GM23248 (cell line): ENCODE measurements around the gene SEMA3B. TPM values are rescaled to one million over a fixed set of nuclear protein-coding genes. Genes with fewer than 3 reads are reported as not detected.
"Not testable (repeated sequence)": the region's sequence is repeated elsewhere in the genome, so short reads cannot be mapped to it uniquely, and the experiment has no call there.

ENCODE experiments used
- DNase-seq: peaks from one replicate; pipeline ENCODE4 v3.0.0-alpha.2; 2015
- H2AFZ ChIP-seq: fragments of 200-600 bp; sonication (generic); 2 replicates; pipeline ENCODE4 v1.6.1; 2016; ENCODE audit warnings: antibody characterized with exemption
- H3F3A ChIP-seq: fragments of 200-600 bp; sonication (generic); 2 replicates; pipeline ENCODE4 v1.6.1; 2016; ENCODE audit warnings: mild to moderate bottlenecking, antibody characterized with exemption, mixed run types; ENCODE audit not compliant: insufficient read depth
- H3K27ac ChIP-seq: fragments of 200-600 bp; sonication (generic); 2 replicates; pipeline ENCODE4 v1.5.1; 2016; ENCODE audit warnings: mild to moderate bottlenecking
- H3K27me3 ChIP-seq: fragments of 200-600 bp; sonication (generic); replicated peaks from 2 replicates; pipeline ENCODE4 v1.6.1; 2016; ENCODE audit warnings: mild to moderate bottlenecking; ENCODE audit not compliant: insufficient read depth
- H3K36me3 ChIP-seq: fragments of 200-600 bp; sonication (generic); 2 replicates; pipeline ENCODE4 v1.6.1; 2016; ENCODE audit warnings: low read depth, mild to moderate bottlenecking
- H3K4me1 ChIP-seq: fragments of 200-600 bp; sonication (generic); 2 replicates; pipeline ENCODE4 v1.6.1; 2016; ENCODE audit warnings: mild to moderate bottlenecking; ENCODE audit not compliant: insufficient read depth
- H3K4me2 ChIP-seq: fragments of 200-600 bp; sonication (generic); one replicate; pipeline ENCODE4 v1.6.1; 2016; ENCODE audit warnings: mild to moderate bottlenecking; ENCODE audit not compliant: unreplicated experiment
- H3K4me3 ChIP-seq: fragments of 200-600 bp; sonication (generic); 2 replicates; pipeline ENCODE4 v1.5.1; 2016; ENCODE audit warnings: mild to moderate bottlenecking
- H3K79me2 ChIP-seq: fragments of 200-600 bp; sonication (generic); 2 replicates; pipeline ENCODE4 v1.6.1; 2016; ENCODE audit warnings: mild to moderate bottlenecking; ENCODE audit not compliant: insufficient read depth
- H3K9ac ChIP-seq: fragments of 200-600 bp; sonication (generic); 2 replicates; pipeline ENCODE4 v1.6.1; 2016; ENCODE audit warnings: mild to moderate bottlenecking
- H3K9me2 ChIP-seq: fragments of 200-600 bp; sonication (generic); 2 replicates; pipeline ENCODE4 v1.6.1; 2016; ENCODE audit warnings: mixed run types, mild to moderate bottlenecking, moderate library complexity; ENCODE audit not compliant: insufficient read depth
- H3K9me3 ChIP-seq: fragments of 200-600 bp; sonication (generic); one replicate; pipeline ENCODE4 v1.6.1; 2017; ENCODE audit warnings: low read depth
- H4K20me1 ChIP-seq: fragments of 200-600 bp; sonication (generic); 2 replicates; pipeline ENCODE4 v1.6.0; 2016; ENCODE audit not compliant: insufficient read depth
- EZH2 ChIP-seq: fragments of 200-600 bp; sonication (generic); IDR thresholded peaks from 2 replicates; pipeline ENCODE4 v1.6.1; 2018; ENCODE audit warnings: antibody characterized with exemption, mild to moderate bottlenecking; ENCODE audit not compliant: insufficient read depth, poor library complexity, severe bottlenecking
- EZH2phosphoT487 ChIP-seq: fragments of 200-600 bp; sonication (generic); IDR thresholded peaks from 2 replicates; pipeline ENCODE4 v1.6.1; 2018; ENCODE audit warnings: antibody characterized with exemption, moderate library complexity, mild to moderate bottlenecking, low read depth; ENCODE audit not compliant: insufficient read depth
- WGBS, 2 experiments: methylation state at CpG; one replicate each; pipeline ENCODE4 v1.1.6; 2015 to 2017; ENCODE audit warnings: low lambda C conversion rate in 2 of 2, low coverage in 1 of 2; ENCODE audit errors: missing lambda C conversion rate in 2 of 2; 5-methylcytosine and 5-hydroxymethylcytosine counted together
- in situ Hi-C: fragments of 300-500 bp; cut with MboI; formaldehyde crosslinking; loops from 2 replicates; pipeline ENCODE4 v1.15.0; 2020
- polyA plus RNA-seq: library from polyadenylated mRNA; unstranded; fragments of >200 nt; fragmentation: Nextera tagmentation; extraction: Ambion mirVana; gene quantifications from 2 replicates; pipeline ENCODE4 v1.2.1, GENCODE V29; 2016
- total RNA-seq: library from RNA; depleted of rRNA; stranded (reverse); fragments of >200 nt; shearing (Covaris generic); gene quantifications from 2 replicates; pipeline ENCODE4 v1.2.3, GENCODE V29; 2014

SEMA3B gene
- total and polyA plus RNA-seq, 2 experiments from 2014 or later, result 7.6 to 8.8 TPM

DNA sequence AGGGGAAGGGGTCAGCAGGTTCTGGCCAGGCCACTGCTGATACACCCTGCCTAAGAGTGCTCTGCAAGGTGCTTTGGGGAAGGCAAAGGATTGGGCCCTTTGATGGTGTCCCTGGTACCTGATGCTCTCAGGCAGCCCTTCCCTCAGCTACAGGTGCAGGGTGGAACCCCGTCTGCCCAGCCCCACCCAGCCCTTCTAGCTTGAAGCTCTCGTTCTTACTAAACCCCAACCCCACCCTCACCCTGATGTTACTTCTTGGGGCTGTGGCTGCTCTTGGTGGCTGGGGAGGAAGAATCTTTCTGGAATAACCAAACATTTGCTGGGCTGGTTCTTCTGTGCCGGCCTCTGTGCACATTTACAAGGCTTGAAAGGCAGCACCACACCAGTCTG, 26.6 kb upstream of the SEMA3B start:
- H3F3A ChIP-seq, result peaks cover 37% of the 10 kb centered on the region
- in situ Hi-C loops, result no loop called here
- H3K36me3 ChIP-seq, result no peaks in the 10 kb centered on the region; the same call in 1 of the 2 replicates
- no peak overlapping the region for H3K4me3 ChIP-seq
- DNase-seq, result no peak
- no peaks in the 10 kb centered on the region for H3K9me2 ChIP-seq
- 60 to 70% methylated on average over 3 of the region's 3 CpGs for WGBS, 2 experiments
- peaks cover 42% of the 10 kb centered on the region for H3K4me1 ChIP-seq
- H3K9me3 ChIP-seq, result no peaks in the 10 kb centered on the region
- peak overlapping the region; percentile 61 for H3K27ac ChIP-seq
- H4K20me1 ChIP-seq, result no peaks in the 10 kb centered on the region
- no peak overlapping the region for H2AFZ ChIP-seq
- TF ChIP-seq EZH2phosphoT487, result no peak
- no peak for TF ChIP-seq EZH2
- no peak overlapping the region for H3K4me2 ChIP-seq
- 0 out of 2 replicates have a peak overlapping the region, but pooled peaks have one; percentile 4 for H3K9ac ChIP-seq
- no peaks in the 10 kb centered on the region for H3K27me3 ChIP-seq
- H3K79me2 ChIP-seq, result peaks cover 92% of the 10 kb centered on the region

DNA sequence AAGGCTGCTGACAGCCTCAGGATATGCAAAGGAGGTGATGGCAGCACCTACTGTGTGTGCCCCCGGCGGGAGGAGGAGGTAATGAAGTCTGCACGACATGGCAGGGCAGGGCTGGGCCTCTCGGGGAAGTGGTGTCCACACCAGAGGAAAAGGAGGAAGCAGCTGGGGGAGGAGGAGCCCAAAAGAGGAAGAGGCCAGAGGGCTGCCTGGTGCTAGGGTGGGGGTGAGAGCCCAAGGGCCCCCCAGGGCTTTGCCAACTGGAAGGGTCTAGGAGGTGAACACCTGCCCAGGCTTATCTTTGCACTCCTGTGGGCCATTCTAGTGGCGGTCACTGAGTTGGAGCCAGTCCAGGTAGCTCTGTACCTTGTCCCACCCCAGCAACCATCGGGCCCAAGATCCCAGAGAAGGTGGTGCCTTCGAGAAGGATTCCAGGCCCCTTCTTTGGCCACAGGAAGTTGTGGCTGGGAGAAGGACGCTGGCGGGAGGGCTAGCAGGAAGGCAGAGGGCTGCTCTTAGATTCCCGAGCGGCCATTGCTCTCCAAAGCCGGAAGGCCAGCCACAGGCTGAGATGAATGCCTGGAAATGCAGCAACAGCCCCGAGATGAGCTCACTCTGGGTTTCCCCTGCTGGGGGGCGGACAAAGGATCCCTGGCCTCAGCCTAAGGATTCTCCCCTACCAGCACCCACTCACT, 25.9 kb upstream of the SEMA3B start:
- Histone ChIP-seq H3K9me2 (no peaks in the 10 kb centered on the region), H3K27ac (peak overlapping the region; percentile 61), H3K9me3 (no peaks in the 10 kb centered on the region), H3F3A (peaks cover 39% of the 10 kb centered on the region), H3K4me2 (peak overlapping the region; percentile 3), H3K27me3 (no peaks in the 10 kb centered on the region), H3K4me3 (no peak overlapping the region), H3K9ac (peak overlapping the region; percentile 20; the same call in 1 of the 2 replicates), H4K20me1 (no peaks in the 10 kb centered on the region), H3K36me3 (no peaks in the 10 kb centered on the region; the same call in 1 of the 2 replicates), H3K4me1 (peaks cover 48% of the 10 kb centered on the region), H2AFZ (no peak overlapping the region), H3K79me2 (peaks cover 92% of the 10 kb centered on the region)
- TF ChIP-seq EZH2phosphoT487, result no peak
- no peak for TF ChIP-seq EZH2
- peak; percentile 71 for DNase-seq
- in situ Hi-C loops, result no loop called here
- 46 to 56% methylated on average over 14 of the region's 14 CpGs for WGBS, 2 experiments

DNA sequence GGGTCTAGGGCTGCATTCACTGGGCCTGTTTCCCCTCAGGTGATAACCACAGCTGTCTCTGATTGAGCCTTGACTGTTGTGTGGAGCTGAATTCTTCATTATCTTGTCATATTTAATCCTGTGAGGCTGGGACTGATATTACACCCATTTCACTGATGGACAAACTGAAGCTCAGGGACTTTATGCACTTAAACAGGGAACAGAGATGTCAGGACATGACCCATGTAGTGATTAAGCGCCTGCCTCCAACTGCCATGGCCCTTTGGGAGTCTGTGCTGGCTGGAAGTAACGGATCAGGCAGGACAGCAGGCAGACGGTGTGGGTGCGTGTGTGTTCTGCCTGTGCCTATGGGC, 25.4 kb upstream of the SEMA3B start:
- no peak for TF ChIP-seq EZH2
- TF ChIP-seq EZH2phosphoT487, result no peak
- peak overlapping the region; percentile 3 for H3K4me2 ChIP-seq
- peaks cover 41% of the 10 kb centered on the region for H3F3A ChIP-seq
- DNase-seq, result no peak
- H3K9ac ChIP-seq, result 0 out of 2 replicates have a peak overlapping the region, but pooled peaks have one; percentile 20
- in situ Hi-C loops, result no loop called here
- H3K79me2 ChIP-seq, result peaks cover 92% of the 10 kb centered on the region
- H2AFZ ChIP-seq, result no peak overlapping the region
- no peaks in the 10 kb centered on the region for H3K9me3 ChIP-seq
- peaks cover 50% of the 10 kb centered on the region for H3K4me1 ChIP-seq
- H3K36me3 ChIP-seq, result no peaks in the 10 kb centered on the region; the same call in 1 of the 2 replicates
- H4K20me1 ChIP-seq, result no peaks in the 10 kb centered on the region
- peak overlapping the region; percentile 61 for H3K27ac ChIP-seq
- no peaks in the 10 kb centered on the region for H3K9me2 ChIP-seq
- no peaks in the 10 kb centered on the region for H3K27me3 ChIP-seq
- 88 to 97% methylated on average over 4 of the region's 4 CpGs for WGBS, 2 experiments
- H3K4me3 ChIP-seq, result no peak overlapping the region

DNA sequence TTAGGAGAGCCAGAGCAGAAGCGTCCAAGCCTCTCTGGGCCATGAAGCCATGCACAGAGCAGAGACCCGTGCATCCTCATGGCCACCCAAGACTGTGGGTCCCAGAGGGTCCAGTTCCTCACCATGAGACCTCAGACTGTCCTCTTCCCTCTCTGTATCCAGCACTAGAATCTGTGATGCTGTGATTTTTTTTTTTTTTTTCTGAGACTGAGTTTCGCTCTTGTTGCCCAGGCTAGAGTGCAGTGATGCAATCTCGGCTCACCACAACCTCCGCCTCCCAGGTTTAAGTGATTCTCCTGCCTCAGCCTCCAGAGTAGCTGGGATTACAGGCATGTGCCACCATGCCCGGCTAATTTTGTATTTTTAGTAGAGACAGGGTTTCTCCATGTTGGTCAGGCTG, 24.1 kb upstream of the SEMA3B start:
- Histone ChIP-seq H3F3A (peaks cover 41% of the 10 kb centered on the region), H3K9ac (peak overlapping the region; percentile 77), H3K27ac (peak overlapping the region; percentile 91), H3K4me1 (peaks cover 50% of the 10 kb centered on the region), H3K79me2 (peaks cover 92% of the 10 kb centered on the region)
- 81 to 88% methylated on average over 6 of the region's 6 CpGs for WGBS, 2 experiments
- H3K9me2 ChIP-seq, H2AFZ ChIP-seq, H3K27me3 ChIP-seq, H3K4me2 ChIP-seq, H4K20me1 ChIP-seq, DNase-seq, in situ Hi-C loops, H3K4me3 ChIP-seq, H3K9me3 ChIP-seq, H3K36me3 ChIP-seq: not testable (repeated sequence)
